Nucleus accumbens (tissue), 56 donors: Measurements from ENCODE around the gene SELENOF.
A peak's percentile ranks its signal among the peaks of the same experiment; 100 is the strongest.

Experiments used
- DNase-seq, 56 donors: peaks; one replicate each; lab custom pipeline; 2025; lab: John Stamatoyannopoulos, UW

SELENOF gene

DNA sequence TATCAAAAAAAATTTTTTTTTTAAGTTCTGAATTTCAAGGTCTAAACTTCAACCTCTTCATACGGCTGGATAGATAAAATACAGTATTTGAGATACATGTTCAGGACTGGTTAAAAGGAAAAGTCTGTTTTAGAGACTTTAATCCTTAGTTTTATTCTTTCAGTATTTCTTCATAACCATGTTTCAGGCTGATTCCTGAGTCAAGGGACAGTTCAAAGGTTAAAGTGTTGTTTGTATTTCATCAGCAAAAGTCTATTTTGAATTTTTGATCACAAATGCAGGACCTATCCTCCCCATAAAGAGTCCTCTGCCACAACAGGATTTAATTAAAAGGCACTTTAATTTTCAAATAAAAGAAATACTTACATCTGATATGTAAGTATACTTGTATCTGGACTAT, 53.5 kb downstream of the SELENOF start:
- no peak for DNase-seq

GRCh38 chr1:86860020-86860419, 53.9 kb downstream of the SELENOF start:
- no peak for DNase-seq

DNA sequence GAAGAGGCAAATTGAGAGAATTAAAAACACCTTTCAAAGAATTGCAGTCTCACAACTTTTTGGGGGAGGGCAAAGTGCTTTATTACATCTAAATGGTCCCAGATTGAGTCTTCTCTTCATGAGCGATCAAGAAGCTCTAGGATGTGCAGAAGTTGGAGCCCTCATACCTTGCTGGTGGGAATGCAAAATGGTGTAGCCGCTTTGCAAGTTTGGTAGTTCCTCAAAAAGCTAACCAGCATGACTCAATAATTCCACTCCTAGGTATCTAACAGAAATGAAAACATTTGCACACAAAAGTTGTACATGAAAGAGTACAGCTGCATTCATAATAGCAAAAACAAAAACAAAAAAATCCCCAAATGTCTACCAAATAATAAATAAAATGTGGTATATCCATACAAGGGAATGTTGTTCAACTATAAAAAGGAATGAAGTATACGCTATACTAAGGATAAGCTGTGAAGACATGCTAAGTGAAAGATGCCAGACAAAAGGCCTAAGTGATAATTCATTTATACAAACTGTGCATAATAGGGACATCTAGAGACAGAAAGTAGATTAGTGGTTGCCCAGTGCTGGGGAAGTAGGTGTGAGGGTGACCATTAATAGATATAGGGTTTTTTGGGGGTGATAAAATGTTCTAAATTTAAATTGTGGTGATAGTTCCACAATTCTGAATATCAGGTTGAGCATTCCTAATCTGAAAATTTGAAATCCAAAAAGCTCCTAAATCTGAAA, 55.2 kb downstream of the SELENOF start:
- no peak for DNase-seq

DNA sequence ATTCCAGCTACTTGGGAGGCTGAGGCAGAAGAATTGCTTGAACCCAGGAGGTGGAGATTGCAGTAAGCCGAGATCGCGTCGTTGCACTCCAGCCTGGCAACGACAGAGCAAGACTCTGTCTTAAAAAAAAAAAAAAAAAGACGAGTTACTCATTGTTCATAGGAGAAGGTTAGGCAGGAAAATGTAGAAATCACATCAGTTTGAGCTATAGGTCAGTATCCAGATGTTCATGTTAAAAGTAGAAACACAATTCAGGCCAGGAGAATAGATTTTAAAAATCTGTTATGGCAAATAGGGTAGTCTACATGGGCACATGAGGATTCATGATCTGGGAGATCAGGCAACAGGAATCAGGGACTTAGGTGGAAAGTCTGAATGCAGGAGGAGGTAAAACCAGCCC, 57.7 kb downstream of the SELENOF start:
- no peak for DNase-seq

GRCh38 chr1:86854352-86854751, 59.6 kb downstream of the SELENOF start:
- DNase-seq: no peak

DNA sequence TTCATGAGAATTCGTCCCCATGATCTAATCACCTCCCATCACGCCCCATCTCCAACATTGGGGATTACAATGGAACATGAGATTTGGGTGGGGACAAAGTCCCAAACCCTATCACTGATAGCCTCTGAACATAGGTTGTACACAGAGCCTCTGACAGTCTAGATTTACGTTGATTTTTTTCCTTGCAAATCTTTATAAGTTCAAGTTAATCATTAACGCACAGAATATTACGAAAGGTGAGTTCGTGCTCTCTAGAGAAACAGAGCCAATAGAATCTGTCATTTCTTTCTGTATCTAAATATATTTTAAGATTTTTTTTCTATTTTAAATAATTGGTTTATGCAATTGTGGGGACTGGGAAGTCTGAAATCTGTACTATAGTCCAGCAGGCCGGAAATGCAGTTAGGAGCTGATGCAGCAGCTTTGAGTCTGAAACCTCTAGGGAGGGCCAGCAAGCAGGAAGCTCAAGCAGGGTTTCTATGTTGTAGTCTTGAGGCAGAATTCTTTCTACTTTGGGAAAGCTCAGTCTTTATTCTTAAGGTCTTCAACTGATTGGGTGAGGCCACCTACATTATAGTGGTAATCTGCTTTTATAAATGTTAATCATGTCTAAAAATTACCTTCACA, 61.0 kb downstream of the SELENOF start:
- no peak for DNase-seq

DNA sequence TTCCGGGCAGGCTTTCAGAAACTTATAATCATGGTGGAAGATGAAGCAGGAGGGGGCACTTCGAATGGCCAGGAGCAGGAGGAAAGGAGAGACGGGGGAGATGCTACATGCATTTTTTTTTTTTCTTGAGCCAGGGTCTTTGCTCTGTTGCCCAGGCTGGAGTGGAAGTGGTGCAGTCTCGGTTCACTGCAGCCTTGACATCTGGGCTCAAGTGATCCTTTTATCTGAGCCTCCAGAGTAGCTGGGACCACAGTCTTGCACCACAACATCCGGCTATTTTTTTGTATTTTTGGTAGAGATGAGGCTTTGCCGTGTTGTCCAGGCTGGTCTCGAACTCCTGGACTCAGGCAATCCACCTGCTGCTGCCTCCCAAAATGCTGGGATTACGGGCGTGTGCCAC, 61.6 kb downstream of the SELENOF start:
- DNase-seq: no peak

DNA sequence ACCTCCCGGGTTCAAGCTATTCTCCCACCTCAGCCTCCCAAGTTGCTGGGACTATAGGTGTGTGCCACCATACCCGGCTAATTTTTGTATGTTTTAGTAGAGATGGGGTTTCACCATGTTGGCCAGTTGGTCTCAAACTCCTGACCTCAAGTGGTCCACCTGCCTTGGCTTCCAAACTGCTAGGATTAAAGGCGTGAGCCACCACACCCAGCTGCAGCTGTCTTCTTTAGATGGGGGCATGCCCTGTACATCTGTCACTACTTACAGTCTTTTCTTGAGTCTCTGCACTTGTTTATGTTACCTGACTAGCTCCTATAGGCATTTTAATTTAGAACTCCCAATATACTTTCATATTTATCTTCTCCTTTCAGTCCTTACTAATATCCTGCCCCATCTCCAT, 64.2 kb downstream of the SELENOF start:
- no peak for DNase-seq

DNA sequence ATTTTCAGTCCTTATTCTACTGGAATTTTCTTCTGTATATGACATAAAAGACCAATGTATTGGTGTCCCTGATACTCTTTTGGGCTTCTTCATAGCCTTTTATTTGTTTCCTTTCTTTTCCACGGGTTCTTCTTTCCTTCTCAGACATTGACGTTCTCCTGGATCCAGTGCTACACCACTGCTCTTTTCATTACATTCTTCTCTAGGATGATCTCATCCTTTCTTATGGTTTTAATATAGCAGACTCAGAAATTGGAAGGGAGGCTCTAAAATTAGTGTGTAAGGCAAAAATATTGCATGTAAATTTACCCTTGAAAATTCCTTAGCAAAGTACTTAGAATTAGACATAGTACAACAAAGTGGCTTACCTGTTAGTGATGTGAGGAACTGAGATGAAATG, 65.3 kb downstream of the SELENOF start:
- no peak for DNase-seq

- DNase-seq: no peak
Measured at GRCh38 chr1:86846164-86846647, 67.7 kb downstream of the SELENOF start.

- no peak for DNase-seq
Measured at GRCh38 chr1:86845514-86845913, 68.4 kb downstream of the SELENOF start.

GRCh38 chr1:86841116-86841515, 72.8 kb downstream of the SELENOF start:
- no peak for DNase-seq

DNA sequence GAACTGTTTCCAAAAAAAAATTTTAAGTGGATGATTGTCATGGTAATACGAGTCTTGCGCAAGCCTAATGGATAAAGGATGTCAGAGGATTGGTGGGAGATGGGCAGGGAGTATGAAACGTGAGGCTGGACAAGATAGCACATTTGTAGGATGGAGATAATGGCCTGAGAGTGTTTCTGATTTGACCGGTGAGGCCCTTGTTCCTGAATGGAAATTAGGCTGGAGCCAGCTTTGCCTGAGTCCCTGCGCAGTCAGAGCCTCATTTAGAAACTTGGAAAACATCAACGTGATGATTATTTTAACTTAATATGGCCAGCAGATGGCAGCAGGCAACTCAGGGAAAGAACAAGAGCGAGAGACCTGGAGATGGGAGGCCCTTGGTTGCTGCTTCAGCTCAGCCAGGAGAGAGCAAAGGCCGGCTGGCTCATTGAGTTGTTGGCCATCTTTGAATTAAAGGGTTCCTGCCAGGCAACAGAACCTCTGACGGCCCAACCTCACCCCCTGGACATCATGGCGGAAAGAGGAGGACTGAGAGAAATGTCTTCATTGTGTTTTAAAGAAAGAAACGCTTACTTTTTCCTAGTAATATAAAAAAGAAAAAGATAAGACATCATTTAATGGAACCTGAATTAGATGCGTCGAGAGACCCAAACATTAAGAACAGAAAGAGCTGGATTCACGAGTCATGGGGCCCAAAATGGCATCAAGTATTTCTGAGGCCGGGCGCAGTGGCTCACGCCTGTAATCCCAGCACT, 80.3 kb downstream of the SELENOF start:
- DNase-seq: peak in 47 of 56 donors; percentile 2 to 74 (median 25)

GRCh38 chr1:86832433-86832832, 81.5 kb downstream of the SELENOF start:
- DNase-seq: no peak

DNA sequence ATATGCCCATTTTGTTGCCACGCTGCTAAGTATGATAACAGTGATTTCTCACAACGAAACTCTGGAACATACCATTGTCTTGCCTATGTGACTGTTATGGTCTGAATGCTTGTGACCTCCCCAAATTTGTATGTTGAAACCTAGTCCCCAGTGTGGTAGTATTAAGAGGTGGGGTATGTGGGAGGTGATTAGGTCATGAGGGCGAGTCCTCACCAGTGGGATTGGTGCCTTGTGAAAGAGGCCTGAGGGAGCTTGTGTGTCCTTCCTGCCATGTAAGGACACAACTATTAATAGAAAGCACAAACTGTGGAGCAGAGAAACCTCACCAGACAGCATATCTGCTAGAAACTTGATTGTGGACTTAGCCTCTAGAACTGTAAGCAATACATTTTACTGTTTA, 84.6 kb downstream of the SELENOF start:
- no peak for DNase-seq

- DNase-seq: no peak
Measured at GRCh38 chr1:86828024-86828423, 85.9 kb downstream of the SELENOF start.

- no peak for DNase-seq
Measured at GRCh38 chr1:86826856-86827255, 87.1 kb downstream of the SELENOF start.

DNA sequence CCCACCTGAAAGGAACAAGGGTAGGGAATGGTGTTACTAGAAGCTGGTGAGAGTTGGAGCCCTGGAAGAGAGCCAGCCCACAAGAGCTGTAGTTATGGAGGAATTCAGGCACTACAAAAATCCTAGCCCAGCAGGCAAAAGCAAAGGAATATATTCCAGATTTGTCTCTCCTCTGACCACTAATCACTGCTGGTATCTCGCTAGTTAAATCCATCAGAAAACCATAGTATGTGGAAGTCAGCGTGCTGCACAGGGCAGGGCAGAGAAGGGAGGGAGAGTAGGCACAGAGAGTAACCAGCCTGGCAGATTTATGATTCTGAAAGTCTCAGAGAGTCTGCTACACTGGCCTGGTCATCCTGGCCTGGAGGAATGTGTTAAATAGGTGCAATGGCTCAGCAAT, 88.6 kb downstream of the SELENOF start:
- no peak for DNase-seq

DNA sequence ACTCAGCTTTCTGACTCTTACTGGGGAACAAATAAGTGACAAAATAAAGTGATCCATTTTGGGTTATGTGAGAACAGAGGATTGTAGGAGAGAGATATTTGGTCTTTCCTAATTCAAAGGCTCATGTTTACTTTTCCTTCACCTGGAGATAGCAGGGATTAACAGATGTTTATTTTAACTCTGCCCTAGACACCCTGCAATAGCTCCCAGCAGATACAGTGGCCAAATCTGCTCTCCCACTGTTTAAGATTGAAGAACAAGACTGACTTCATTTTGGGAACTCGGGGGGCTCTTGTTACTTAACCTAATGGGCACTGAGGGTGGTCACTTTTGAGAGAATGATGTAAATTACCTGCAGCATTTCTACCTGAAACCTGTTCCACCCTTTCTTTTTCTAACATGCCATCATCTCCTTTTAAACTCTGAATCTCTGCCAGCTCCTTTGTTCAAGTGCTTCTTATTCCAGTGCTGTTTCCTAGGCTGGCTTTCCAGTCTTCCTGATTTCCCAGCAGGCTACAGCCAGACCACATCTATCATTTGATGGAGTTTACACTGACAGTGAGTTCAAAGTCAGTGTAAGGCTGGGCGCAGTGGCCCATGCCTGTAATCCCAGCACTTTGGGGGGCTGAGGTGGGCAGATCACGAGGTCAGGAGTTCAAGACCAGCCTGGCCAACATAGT, 90.0 kb downstream of the SELENOF start:
- no peak for DNase-seq

GRCh38 chr1:86823386-86823785, 90.5 kb downstream of the SELENOF start:
- no peak for DNase-seq

GRCh38 chr1:86822459-86822858, 91.5 kb downstream of the SELENOF start:
- peak in 1 of 56 donors; percentile 2 for DNase-seq
